Suprapubic skin (tissue), 3 donors: Measurements from ENCODE around the gene CLDN11.

Experiments used
- CTCF ChIP-seq, 2 donors: fragments of 200-600 bp in 1 of 2; fragments of 450-650 bp in 1 of 2; sonication (generic) in 1 of 2; IDR thresholded peaks; one replicate each; pipeline ENCODE4 v1.5.1; 2016 to 2019; ENCODE audit warnings: antibody characterized with exemption in 2 of 2, mild to moderate bottlenecking in 1 of 2, moderate library complexity in 1 of 2
- POLR2AphosphoS5 ChIP-seq, 3 donors: sonication (generic); formaldehyde crosslinking; IDR thresholded peaks; one replicate each; pipeline ENCODE4 v1.6.1; 2017; ENCODE audit warnings: antibody characterized with exemption in 3 of 3

DNA sequence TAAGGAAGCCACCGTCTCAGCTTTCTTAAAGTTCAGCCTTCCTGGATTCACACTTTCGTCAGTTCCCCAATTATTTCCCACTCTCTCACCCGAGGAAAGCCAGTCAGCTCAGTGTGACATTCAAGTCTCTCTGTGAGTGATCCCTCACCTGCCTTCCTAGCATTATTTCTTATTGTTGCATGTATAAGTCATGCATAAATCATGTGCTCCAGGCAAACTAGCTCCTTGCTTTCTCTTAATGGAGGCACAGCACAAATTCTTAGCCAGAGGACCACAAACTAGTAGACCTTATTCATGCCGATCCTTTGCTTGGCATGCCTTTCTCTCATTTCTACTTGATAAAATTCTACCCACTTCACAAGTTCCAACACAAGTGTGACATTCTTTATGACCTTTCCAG is 44.3 kb downstream of the CLDN11 start:
- no peak for TF ChIP-seq POLR2AphosphoS5 (IDR thresholded peaks at IDR 0.05)
- no peak for TF ChIP-seq CTCF (IDR thresholded peaks at IDR 0.05)
